Measurements from ENCODE around the gene CENPO.

- TF ChIP-seq CTCF (conservative IDR thresholded peaks at IDR 0.05) (peak; percentile 65), ZFX (IDR thresholded peaks at IDR 0.05) (0 out of 2 replicates have a peak, but pooled peaks have one; percentile 22)
Measured at GRCh38 chr2:24792874-24793760, at the start of gene CENPO, which contains the start of gene PTRHD1.

Measured in C4-2B (cell line).